Midbrain (tissue), 1 donor: Measurements from ENCODE around the gene DENND4A.

ENCODE experiments used
- DNase-seq: peaks from one replicate; lab custom pipeline; 2025; lab: John Stamatoyannopoulos, UW

DENND4A gene

GRCh38 chr15:65792138-65792987, at the start of gene DENND4A:
TSS of gene DENND4A (minus strand) at chr15:65792293. CDS start at chr15:65756450, 35,843 bp downstream.
- peak; percentile 97 for DNase-seq

- no peak for DNase-seq
Measured at GRCh38 chr15:65841121-65841930, 49.2 kb upstream of the DENND4A start.

GRCh38 chr15:65839985-65840384, 47.9 kb upstream of the DENND4A start:
- DNase-seq: no peak

GRCh38 chr15:65839354-65839901, 47.3 kb upstream of the DENND4A start:
- DNase-seq: no peak

- no peak for DNase-seq
Measured at GRCh38 chr15:65837301-65838294, 45.5 kb upstream of the DENND4A start.

GRCh38 chr15:65836665-65837064, 44.6 kb upstream of the DENND4A start:
- no peak for DNase-seq

- DNase-seq: no peak
Measured at GRCh38 chr15:65835447-65835846, 43.4 kb upstream of the DENND4A start.

- DNase-seq: no peak
Measured at GRCh38 chr15:65834603-65835282, 42.6 kb upstream of the DENND4A start.

GRCh38 chr15:65833501-65834205, 41.6 kb upstream of the DENND4A start:
- DNase-seq: no peak

GRCh38 chr15:65832549-65833364, 40.7 kb upstream of the DENND4A start:
- peak; percentile 79 for DNase-seq

- DNase-seq: no peak
Measured at GRCh38 chr15:65829130-65829764, 37.2 kb upstream of the DENND4A start.

- no peak for DNase-seq
Measured at GRCh38 chr15:65828585-65828984, 36.5 kb upstream of the DENND4A start.

- DNase-seq: no peak
Measured at GRCh38 chr15:65827065-65827464, 35.0 kb upstream of the DENND4A start.

- DNase-seq: no peak
Measured at GRCh38 chr15:65824941-65825544, 33.0 kb upstream of the DENND4A start.

- peak; percentile 54 for DNase-seq
Measured at GRCh38 chr15:65824031-65824743, 32.1 kb upstream of the DENND4A start.

GRCh38 chr15:65822316-65822715, 30.2 kb upstream of the DENND4A start:
- no peak for DNase-seq

- DNase-seq: no peak
Measured at GRCh38 chr15:65821070-65821469, 29.0 kb upstream of the DENND4A start.

GRCh38 chr15:65819563-65819960, 27.5 kb upstream of the DENND4A start:
- DNase-seq: no peak
